ENCODE data around the gene GABRB1.

- TF ChIP-seq EZH2phosphoT487 (IDR thresholded peaks at IDR 0.05; ENCODE audit: insufficient read depth, low read depth) = no peak
- no peak for TF ChIP-seq EZH2 (IDR thresholded peaks at IDR 0.05; ENCODE audit: insufficient read depth, poor library complexity, severe bottlenecking)
Observed at GRCh38 chr4:47263721-47264120, 232.4 kb downstream of the GABRB1 start.
